Measurements from ENCODE around the gene CXCR4. TPM values are rescaled to one million over a fixed set of nuclear protein-coding genes. Genes with fewer than 3 reads are reported as not detected.

The CXCR4 gene
- total RNA-seq (2014; rRNA removed; shearing (Covaris generic)): 3.8 and 6.5 TPM in 2 replicates

DNA sequence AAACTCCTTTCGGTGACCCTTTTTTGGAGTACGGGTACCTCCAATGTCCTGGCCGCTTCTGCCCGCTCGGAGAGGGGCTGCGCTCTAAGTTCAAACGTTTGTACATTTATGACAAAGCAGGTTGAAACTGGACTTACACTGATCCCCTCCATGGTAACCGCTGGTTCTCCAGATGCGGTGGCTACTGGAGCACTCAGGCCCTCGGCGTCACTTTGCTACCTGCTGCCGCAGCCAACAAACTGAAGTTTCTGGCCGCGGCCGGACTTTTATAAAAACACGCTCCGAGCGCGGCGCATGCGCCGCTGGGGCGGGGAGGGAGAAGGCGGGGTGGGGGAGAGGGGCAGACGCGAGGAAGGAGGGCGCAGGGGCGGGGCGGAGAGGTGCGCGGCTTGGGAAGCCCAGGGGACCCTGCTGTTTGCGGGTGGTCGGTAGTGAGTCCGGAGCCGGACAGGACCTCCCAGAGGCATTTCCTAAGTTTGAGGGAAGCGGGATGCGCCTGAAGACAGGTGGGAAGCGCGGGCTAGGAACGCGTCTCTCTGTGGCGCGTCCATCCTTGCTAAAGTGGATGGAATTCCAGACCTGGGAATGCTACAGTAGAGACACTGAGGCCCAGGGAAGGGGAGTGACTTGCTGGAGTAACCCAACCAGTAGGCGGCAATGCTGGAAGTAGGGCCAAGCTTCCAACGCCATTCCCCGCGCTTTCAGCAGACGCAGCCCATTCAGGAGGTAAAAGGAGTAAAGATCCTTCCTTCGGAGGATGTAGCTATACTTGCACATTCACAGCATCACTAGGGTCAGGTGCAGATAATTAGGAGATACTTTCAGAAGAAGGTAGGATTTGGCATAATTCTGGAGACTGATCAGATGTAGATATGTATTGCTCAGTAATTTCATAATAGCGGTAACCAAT, at the start of gene CXCR4:
CXCR4 (minus strand) TSS at position 241 of the 910 bp plus-strand sequence; CDS start at position 152, 89 bp downstream.
- DNase-seq (ENCODE audit: low read depth): peak; percentile 70

DNA sequence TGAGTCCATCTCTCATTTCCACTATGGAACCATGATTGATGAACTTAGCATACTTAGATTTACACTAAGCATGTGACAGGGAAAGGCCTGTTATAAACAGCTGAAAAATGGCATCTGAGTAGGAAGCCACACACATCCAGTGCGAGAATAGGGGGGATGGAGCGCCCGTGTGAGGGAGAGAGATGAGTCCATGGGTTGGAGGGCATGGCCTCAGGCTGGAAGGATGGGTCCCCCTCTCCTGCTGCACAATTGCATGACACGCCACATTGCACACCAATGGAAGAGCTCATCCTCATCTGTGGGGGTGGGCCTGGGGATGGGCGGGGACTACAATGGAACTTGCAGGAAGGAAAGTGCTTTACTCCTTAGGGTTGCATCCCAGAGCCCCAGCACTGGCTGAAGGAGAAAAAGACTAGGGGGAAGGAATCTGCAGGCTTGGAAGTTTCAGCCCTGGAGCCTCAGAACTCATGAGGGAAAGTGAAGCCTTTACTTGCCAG, 46.4 kb upstream of the CXCR4 start:
- no peak for DNase-seq (ENCODE audit: low read depth)

DNA sequence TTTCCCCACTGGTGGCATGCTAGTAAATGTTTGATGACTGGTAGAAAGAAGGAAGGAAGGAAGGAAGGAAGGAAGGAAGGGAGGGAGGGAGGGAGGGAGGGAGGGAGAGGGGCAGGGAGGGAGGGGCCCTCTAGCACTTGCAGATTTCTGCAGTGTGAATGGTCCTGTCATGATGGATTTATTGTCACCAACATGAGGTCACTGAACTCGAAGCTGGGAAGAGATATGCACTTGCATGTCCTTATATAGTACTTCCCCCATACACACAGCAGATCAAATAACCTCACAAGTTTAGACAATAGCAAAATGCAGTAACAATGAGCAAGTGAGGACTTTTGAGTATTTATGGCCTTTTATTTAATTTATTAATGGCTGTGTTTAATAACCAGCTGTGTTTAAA, 44.5 kb upstream of the CXCR4 start:
- DNase-seq (ENCODE audit: low read depth): no peak

DNA sequence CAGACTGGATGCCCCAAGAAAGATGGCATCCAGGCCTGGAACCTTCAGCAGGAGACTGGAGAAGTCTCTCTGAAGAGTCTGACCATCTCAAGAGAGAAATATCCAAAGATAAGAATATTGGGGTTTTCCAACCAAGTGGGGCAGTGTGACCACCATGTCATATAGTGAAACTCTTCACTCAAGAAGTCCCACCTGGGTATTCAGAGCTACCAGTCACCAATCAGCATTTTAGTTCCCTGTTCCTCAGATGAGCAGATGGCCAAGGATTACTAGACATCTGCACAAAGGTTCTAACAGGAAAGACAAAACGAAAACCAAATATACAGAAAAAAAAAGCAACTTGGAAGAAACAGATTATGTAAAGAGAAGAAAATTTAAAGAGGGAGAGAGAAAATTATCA, 38.5 kb upstream of the CXCR4 start:
- DNase-seq (ENCODE audit: low read depth): no peak

DNA sequence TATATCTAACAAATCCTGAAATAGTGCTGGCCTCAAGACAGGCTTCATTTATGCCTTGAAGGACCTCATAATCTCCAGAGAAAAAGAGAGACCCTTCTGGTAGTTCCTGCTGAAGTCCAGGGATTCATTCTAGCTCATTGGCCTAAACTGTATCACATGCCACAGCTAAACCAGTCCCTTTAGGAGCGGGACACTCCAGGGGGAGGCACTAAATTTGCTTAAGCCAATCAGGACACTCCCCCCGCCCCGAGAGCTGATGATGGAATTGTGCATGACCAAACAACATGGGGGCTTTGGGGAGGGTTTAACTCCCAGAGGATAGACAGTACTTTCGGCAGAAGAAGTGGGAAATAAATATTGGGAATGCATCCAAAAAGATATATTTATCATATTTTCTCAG, 36.4 kb upstream of the CXCR4 start:
- DNase-seq (ENCODE audit: low read depth): no peak

DNA sequence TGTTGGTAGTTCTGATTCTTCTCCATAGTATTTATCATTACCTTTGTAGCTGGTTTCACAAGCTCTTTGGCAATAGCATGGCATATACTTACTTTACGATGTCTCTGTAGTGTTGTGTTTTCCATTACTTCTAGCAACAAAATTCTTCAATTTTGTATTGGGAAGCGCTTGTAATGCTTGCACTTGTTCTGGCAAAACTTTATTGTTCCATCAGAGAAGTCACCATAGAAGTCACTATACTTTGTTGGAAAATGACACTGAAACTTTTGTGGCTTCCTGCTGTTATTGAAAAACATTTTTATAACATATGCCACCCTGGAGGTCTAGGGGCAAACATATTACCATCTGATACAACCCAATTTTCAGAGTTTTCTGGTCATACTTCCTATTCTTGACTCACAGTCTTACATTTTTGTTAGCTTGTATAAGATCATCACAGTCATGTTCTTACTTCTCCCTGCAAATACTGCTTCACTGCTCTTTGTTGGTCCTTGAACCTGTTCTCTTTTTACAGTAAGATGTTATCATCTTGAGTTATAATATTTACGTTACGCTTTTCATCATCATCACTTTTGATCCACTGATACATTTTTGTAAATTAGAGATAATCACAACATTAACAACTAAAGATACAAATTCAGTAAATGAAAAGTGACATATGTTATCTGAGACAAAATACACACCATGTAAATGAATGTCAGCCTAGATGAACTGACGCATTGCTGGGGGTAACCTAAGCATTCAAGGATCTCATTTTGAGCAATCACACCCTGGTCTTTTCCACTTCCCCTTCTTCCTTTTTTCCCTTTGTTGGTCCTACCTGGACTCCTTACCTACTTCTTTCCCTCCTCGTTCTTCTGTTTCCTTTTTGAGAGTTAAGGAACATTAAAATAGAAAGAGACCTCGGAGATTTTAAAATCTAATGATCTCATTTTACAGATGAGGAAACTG, 33.3 kb upstream of the CXCR4 start:
- DNase-seq (ENCODE audit: low read depth): no peak

DNA sequence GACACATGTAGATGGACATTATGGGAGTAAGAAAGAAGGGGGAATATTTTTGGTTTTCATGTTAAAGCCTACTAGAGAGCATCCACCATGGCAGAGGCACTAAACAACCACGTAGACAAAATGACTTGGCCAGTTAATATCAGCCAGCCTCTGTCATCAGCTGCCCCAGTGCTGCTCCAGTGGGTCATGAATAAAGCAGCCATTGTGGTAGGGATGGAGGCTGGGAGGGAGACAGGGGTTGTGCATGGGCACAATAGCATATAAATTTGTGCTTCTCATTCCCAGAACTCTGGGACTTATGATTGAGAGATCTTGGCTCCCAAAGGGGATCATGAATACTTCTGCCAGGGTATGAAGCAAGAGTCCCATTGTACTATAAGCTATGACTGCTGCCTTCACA, 31.1 kb upstream of the CXCR4 start:
- DNase-seq (ENCODE audit: low read depth): no peak

DNA sequence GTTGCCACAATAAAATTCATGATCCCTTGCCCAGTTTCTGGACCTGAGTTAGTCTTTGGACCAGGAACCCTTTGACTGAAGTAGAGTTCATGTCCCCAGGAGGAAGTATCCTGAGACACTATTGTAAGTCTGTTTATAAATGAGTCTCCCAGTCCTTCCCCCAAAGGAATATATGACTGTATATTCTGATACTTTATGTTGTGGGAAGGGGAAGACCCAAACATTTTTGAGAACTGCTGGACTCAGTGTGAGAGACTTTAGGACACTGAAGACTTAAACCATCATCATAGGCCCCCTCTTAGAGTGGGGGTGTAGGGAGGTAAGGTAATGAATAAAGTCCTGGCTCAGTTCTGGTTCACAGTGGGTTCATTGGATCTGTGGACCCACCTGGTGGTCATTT, 28.6 kb upstream of the CXCR4 start:
- no peak for DNase-seq (ENCODE audit: low read depth)

DNA sequence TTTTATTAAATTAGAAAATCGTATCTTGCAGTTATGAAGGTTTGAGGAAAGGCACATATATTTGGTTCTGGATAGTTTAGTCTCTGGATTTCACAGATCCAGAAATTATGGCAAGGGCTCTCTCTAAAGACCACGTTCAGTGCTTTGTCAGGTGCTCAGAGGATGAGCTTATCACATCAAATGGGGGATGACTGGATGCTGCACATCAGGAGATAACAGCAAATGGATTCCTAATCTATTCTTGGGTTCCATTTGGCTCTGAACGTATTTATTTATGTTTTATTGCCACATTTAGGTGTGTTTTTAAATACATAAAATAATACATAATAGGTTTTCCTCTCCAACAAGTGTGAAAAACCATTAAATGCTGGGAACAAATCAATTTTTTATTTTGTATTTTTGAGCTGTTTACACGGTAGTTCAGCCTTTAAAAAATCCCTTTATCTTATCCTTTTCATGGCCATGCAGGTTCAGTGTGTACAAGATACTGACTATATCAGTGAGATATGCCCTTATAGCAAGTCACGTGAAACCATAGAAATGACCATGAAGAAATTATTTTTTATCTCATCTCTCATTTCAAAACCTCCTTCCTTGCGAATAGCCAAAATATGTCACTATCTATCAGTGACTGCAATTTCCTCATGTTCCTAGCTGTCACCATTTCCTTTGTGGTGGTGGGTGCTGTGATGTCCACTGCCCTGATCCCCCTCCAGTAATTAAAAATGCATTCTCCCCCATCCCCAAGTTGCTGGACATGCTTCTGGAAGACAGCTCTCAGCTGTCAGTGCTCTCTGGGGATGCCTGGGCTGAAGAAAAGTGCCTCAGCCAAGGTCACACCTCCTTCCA, 25.9 kb upstream of the CXCR4 start:
- DNase-seq (ENCODE audit: low read depth): no peak

DNA sequence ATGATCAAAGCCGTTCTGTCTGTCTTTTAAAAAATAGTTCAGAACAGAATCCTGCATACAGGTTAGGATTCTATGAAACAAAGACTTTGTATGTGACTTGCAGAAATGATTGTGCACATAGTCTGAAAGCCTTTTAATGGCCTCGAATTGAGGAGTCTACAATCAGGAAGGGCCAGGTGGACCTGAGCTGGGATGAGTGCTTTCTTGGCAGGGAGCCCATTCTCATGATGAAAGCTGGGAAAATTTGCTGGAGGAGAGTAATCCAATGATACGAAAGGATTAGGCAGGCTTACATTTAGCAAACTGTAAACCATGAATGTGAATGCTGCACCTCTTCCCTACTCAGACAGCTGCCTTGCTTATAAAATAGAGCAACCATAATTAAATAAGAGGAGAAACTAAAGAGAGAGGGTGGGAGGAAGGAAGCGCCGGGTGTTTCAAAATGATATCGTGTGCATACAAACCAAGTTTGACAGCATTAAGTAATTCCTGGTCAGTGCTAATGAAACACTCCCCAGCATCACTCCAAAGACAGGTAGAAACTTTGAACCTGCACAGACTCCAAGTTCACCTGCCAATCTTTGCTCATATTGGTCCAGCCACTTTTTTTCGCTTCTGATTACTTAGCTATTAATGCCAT, 23.7 kb upstream of the CXCR4 start:
- no peak for DNase-seq (ENCODE audit: low read depth)

DNA sequence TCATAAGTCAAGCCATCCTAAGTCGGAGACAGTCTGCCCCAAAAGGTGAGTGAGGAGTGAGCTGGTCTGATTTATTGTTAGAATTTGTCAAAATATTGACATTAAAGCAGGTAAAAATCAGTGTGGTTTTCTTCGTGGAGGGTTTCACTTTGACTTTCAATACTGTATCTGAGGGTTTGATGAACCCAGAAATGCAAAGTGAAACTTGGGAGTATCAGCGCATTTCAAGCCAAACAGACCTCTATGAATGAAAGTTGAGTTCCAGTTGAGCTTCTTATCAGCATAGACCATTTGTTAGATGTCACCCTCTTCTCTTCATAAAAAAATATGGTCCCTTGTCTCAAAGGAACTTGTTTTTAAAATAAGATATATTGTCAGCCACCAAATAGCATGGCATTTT, 21.7 kb upstream of the CXCR4 start:
- no peak for DNase-seq (ENCODE audit: low read depth)

DNA sequence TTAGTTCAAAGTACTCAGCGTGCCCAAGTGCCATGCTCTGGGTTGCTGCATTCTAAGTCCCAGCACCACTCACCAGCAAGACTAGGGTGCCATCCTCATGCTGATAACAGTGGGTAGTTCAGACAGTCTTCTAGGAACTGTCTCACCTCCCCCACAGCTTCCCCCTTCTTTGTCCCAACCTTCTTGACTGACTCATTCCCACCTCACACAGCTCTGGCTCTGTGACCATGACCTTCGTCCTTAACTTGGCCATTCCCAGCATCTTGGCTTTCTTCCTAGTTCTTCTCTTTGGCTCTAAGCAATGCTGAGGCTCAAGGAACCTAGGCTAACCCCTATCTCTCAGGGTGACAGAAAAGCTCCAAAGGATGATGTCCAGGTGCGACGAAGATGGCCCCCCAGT, 20.0 kb upstream of the CXCR4 start:
- DNase-seq (ENCODE audit: low read depth): no peak

DNA sequence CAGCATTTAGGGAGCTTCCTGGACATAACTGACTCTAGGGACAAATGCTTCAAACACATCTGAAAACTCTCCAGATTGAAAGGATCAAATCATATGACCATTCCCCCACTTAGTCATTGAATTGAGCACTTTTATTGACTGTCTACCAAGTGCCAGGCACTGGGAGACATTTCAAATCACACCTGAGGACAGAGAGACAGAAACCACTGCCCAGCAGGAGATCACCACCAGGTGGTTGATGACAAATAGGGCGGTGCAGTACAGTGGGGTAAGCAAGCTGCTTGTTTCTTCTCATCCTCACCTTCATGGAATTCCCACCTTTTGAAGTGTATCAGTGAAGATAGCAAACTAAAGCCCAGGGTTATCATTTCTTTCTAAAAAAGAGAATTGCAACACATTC, 19.0 kb upstream of the CXCR4 start:
- DNase-seq (ENCODE audit: low read depth): peak; percentile 34

DNA sequence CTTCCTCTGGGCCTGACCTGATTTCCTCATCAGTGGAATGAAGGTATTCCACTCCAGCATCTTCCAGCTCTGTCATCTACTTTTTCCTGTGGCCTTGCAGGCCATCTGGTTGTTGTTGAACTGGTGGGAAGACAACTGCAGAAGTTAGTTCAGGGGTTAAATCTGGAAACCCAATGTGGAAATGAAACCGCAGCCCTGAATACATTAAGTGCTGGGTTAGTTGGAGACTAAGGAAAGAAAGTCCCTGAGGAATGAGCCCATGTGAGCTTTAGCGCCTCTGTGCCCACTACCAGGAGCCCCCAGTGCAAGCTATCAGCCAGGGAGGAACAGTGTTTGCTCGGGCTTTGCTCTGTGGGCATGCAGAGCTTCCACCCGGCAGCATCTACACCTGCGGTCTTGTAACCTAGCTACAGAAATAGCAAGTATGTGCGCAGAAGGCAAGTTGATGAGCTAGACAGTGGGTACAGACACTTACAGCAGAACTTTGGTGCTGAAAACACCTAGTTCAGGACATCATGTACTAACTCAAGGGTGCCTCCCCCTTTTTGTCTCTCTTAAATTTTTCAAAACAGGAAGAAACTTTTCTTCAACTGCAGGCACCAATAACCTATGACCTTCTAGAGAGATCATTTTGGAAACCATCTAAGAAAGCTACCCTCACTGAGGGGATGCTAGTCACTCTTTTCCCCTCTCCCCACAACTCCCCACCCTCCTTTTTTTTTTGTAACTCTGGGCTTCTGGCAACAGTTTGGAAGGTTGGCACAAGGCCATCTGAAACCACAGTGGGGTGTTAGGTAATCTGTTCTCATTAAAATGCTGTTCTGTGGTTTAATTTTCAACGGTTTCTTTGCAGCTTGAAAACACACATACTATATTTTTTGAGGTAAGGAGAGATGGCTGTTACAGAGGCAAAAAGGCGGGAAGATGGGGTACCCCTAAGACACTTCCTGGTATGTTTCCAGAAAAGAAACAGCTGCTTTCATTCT, 18.3 kb upstream of the CXCR4 start:
- peak; percentile 35 for DNase-seq (ENCODE audit: low read depth)

DNA sequence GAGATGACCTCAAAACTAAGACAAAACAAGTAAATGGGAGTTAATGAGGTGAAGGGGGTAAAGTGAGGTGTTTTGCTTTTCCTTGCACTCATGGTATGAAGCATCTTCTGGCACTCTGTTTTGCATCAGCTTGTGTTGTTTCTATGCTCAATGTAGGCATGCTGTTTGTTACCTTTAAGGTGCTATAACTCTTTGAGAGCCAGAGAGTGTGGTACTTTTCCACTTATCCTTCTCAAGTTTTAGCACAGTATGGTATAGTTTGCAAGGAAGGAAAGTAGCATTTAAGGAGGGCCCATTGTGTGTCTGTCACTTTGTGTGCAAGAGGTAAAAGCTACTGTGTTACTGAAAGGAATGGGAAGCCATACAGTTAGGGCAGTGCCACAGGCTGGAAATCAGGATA, 17.5 kb upstream of the CXCR4 start:
- DNase-seq (ENCODE audit: low read depth): no peak

DNA sequence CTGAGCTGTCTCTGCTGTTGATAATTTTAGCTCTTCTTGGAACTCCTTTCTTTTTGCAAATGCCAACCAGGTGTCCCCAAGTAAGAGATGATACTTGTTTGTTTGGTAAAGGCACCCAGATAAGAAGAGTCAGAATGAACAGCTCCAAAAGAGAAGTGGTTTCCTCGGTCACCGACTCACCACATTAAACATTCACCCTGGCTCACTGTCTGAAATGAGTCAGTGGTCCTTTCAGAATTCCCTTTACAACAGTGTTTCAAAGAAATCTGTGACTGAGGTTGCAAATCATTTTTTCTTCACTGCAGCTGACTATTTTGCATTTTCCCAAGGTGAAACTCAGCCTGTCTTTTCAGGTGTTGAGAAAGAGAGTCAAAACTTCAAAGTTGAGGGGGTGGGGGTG, 16.2 kb upstream of the CXCR4 start:
- DNase-seq (ENCODE audit: low read depth): no peak

DNA sequence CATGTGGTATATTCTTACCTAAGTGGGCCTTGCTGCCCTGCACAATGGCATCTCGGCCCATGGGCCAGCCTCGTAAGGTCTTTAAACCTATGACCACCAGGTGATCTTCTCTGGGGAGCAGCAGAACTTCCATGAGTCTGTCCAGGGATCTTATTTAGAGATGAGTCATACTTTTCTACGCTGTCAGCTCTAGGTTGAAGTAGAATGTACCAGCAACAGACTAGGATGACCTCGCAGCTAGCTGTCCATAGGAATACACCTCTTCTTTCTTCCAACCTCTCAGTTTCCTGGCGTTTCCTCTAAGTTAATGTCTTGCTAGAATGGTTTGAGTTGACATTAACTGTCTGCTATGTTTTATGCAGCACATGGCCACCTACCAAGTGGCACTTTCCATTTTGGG, 15.6 kb upstream of the CXCR4 start:
- no peak for DNase-seq (ENCODE audit: low read depth)

DNA sequence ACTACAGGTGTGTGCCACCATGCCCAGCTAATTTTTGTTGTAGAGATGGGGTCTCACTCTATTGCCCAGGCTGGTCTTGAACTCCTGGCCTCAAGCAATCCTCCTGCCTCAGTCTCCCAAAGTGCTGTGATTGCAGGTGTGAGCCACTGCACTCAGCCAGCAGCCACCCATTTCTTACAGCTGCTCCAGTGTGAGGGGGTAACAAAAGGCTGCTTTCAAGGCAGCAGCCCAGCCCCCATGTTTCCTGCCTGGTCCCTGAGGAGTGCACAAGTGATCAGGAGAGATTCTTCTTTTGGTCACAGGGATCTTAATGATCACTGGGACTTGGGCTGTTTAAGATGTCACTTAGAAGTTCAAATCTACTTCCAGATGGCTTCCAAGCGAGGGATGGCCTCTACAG, 15.2 kb upstream of the CXCR4 start:
- DNase-seq (ENCODE audit: low read depth): no peak

DNA sequence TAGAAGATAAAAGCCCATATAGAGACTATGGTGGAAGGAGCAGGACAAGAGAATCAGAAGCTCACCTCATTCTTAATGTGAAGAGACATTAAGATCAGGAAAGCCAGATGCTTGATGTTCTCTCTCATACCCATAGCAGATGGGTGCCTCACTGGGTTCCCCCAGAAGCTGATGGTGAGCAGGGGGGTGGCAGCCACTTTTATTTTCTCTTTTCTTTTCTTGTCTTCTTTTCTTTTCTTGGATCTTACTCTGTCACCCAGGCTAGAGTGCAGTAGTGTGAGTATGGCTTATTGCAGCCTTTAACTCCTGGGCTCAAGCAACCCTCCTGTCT, 14.8 kb upstream of the CXCR4 start:
- no peak for DNase-seq (ENCODE audit: low read depth)
